Measurements from ENCODE around the gene CPNE5.

CPNE5 gene

GRCh38 chr6:36848658-36849441 lies 9.6 kb upstream of the CPNE5 start:
- peak; percentile 88 for DNase-seq (ENCODE audit: low read depth)
- TF ChIP-seq, protein P1, sequence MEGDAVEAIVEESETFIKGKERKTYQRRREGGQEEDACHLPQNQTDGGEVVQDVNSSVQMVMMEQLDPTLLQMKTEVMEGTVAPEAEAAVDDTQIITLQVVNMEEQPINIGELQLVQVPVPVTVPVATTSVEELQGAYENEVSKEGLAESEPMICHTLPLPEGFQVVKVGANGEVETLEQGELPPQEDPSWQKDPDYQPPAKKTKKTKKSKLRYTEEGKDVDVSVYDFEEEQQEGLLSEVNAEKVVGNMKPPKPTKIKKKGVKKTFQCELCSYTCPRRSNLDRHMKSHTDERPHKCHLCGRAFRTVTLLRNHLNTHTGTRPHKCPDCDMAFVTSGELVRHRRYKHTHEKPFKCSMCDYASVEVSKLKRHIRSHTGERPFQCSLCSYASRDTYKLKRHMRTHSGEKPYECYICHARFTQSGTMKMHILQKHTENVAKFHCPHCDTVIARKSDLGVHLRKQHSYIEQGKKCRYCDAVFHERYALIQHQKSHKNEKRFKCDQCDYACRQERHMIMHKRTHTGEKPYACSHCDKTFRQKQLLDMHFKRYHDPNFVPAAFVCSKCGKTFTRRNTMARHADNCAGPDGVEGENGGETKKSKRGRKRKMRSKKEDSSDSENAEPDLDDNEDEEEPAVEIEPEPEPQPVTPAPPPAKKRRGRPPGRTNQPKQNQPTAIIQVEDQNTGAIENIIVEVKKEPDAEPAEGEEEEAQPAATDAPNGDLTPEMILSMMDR (conservative IDR thresholded peaks at IDR 0.05; ENCODE audit: low read depth, low read length), result no peak
- peak overlapping the region; percentile 40 for H3K4me3 ChIP-seq (ENCODE audit: low read length)

DNA sequence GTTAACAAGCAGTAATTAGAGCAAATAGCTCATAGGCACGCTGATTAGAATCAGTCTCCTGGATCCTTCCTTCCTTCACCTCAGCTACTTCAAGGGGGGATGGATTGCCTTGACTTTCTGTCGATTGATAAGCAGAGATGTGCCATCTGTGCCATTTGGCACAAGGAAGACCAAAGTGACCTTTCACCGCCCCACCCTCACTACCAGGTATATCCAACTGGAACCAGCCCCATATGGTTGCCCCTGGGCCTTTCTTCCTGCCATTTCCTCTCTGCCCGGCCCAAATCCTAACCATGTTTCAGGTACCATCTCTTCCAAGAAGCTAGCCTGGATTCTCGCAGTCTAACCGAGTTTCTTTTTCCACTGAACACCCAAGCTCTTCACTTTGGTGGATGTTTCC lies 8.7 kb upstream of the CPNE5 start:
- no peak for DNase-seq (ENCODE audit: low read depth)
- H3K4me3 ChIP-seq (ENCODE audit: low read length), result no peak overlapping the region
- TF ChIP-seq, protein P1 (conservative IDR thresholded peaks at IDR 0.05; ENCODE audit: low read depth, low read length), result no peak

- no peak overlapping the region for H3K4me3 ChIP-seq (ENCODE audit: low read length)
- TF ChIP-seq, protein P1 (conservative IDR thresholded peaks at IDR 0.05; ENCODE audit: low read depth, low read length), result no peak
- no peak for DNase-seq (ENCODE audit: low read depth)
Measured at GRCh38 chr6:36847152-36847551, 7.9 kb upstream of the CPNE5 start.

DNA sequence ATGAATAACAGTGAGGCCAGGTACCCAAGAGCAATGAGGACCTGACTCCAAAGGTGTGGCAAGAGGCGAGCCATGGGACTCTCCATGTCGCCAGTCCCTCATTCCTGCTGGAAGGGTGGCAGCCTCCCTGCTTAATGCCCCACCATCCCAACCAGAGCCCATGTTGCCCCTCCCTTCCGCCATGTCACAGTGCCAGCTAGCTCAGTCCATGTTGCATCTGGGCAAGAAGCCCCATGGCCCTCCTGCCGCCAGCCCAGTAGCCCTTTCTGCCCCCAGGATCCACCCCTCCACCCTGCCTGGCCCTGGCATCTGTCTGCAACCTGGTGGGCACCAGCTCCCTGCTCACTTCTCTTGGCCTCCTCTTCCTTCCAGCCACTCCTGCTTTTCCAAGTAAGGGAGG lies 6.0 kb upstream of the CPNE5 start:
- no peak overlapping the region for H3K4me3 ChIP-seq (ENCODE audit: low read length)
- no peak for DNase-seq (ENCODE audit: low read depth)
- TF ChIP-seq, protein P1 (conservative IDR thresholded peaks at IDR 0.05; ENCODE audit: low read depth, low read length), result no peak

- no peak overlapping the region for H3K4me3 ChIP-seq (ENCODE audit: low read length)
- no peak for DNase-seq (ENCODE audit: low read depth)
- TF ChIP-seq, protein P1 (conservative IDR thresholded peaks at IDR 0.05; ENCODE audit: low read depth, low read length), result no peak
Measured at GRCh38 chr6:36844232-36845170, 5.3 kb upstream of the CPNE5 start.

DNA sequence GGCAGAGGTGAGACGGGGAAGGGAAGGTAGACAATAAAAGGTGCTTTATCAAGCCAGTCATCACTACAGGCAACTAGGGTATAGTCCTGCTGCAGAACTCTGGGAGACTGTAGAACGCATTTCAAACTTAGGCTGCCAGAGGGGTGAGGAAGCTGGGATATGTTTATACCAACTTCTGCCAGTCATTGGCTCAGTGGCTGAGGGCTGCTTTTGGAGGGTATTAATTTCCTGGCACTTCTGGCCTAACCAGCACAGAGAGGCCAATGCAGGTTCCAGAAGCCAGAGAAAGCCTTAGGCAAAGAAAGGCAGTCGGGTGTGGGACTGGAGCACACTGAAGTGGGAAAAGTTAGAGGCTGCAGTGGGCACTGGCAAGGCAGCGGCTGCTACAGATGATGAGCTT lies 3.9 kb upstream of the CPNE5 start:
- TF ChIP-seq, protein P1 (conservative IDR thresholded peaks at IDR 0.05; ENCODE audit: low read depth, low read length), result no peak
- no peak for DNase-seq (ENCODE audit: low read depth)
- H3K4me3 ChIP-seq (ENCODE audit: low read length), result no peak overlapping the region
